Nephron (organoid): ENCODE measurements around the gene SLC35B1.

ENCODE experiments used
- H3K27ac Mint-ChIP-seq, 3 experiments: 2 replicates each; pipeline ENCODE4 v1.8.0; 2020; ENCODE audit warnings: mixed read lengths in 3 of 3, mild to moderate bottlenecking in 2 of 3, moderate library complexity in 1 of 3
- H3K27me3 Mint-ChIP-seq: 2 replicates; pipeline ENCODE4 v1.8.0; 2021; ENCODE audit warnings: low read depth, mild to moderate bottlenecking, moderate library complexity, mixed read lengths
- H3K36me3 Mint-ChIP-seq: 2 replicates; pipeline ENCODE4 v1.8.0; 2020; ENCODE audit warnings: low read depth, mixed read lengths
- H3K4me1 Mint-ChIP-seq: 2 replicates; pipeline ENCODE4 v1.8.0; 2020; ENCODE audit warnings: mixed read lengths
- H3K4me3 Mint-ChIP-seq, 3 experiments: 2 replicates each; pipeline ENCODE4 v1.8.0; 2020; ENCODE audit warnings: mild to moderate bottlenecking in 3 of 3, mixed read lengths in 3 of 3, moderate library complexity in 2 of 3
- H3K9me3 Mint-ChIP-seq: 2 replicates; pipeline ENCODE4 v1.8.0; 2020; ENCODE audit warnings: mixed read lengths
- TF ChIP-seq, protein P1 (sequence below), 3 experiments: fragments of 200-600 bp; sonication (generic); IDR thresholded peaks; one replicate each; pipeline ENCODE4 v1.5.0; 2021; ENCODE audit warnings: antibody characterized with exemption in 3 of 3; ENCODE audit not compliant: unreplicated experiment in 3 of 3

The SLC35B1 gene

DNA sequence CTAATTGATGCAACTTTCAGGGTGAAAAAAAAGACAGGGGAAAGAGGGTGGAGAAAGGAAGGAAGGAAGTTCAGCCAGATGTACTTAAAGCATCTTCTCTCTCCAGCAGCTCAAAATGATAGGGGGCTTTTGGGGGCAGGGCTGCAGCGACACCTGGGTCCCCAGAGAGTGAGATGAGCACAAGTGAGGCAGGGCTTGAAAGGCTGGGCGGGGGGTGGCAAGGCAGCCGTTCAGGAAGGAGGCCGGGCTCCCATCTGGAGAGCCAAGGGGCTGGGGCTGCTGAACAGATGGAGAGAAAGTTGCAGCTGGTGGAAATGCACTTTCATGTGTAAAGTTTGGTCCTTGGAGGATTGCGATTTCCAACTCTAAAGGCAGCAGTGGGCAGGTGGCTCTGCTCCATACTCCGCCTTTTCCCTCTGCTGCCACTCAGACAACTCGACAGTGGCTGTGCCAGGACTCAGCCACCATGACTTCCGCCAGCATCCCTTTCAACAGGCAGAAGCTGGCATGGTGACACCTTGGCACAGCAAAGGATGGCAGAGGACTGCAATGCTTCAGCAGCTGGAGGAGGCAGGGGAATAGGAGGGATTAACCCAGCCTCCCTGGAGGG, 7.7 kb downstream of the SLC35B1 start:
- Mint-ChIP-seq H3K4me3 (no peak overlapping the region), H3K4me1 (peaks cover 15% of the 10 kb centered on the region), H3K27me3 (peaks cover 4% of the 10 kb centered on the region), H3K27ac (no peak overlapping the region), H3K9me3 (no peaks in the 10 kb centered on the region), H3K36me3 (peaks cover 47% of the 10 kb centered on the region)
- TF ChIP-seq, protein P1, sequence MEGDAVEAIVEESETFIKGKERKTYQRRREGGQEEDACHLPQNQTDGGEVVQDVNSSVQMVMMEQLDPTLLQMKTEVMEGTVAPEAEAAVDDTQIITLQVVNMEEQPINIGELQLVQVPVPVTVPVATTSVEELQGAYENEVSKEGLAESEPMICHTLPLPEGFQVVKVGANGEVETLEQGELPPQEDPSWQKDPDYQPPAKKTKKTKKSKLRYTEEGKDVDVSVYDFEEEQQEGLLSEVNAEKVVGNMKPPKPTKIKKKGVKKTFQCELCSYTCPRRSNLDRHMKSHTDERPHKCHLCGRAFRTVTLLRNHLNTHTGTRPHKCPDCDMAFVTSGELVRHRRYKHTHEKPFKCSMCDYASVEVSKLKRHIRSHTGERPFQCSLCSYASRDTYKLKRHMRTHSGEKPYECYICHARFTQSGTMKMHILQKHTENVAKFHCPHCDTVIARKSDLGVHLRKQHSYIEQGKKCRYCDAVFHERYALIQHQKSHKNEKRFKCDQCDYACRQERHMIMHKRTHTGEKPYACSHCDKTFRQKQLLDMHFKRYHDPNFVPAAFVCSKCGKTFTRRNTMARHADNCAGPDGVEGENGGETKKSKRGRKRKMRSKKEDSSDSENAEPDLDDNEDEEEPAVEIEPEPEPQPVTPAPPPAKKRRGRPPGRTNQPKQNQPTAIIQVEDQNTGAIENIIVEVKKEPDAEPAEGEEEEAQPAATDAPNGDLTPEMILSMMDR (IDR thresholded peaks at IDR 0.05; ENCODE audit: unreplicated experiment in 3 of 3) = no peak

GRCh38 chr17:49698005-49698404, 9.8 kb downstream of the SLC35B1 start:
- Mint-ChIP-seq H3K27ac (peak overlapping the region in 1 of 3 experiments; percentile 41), H3K36me3 (peaks cover 29% of the 10 kb centered on the region), H3K4me1 (peaks cover 14% of the 10 kb centered on the region), H3K4me3 (no peak overlapping the region), H3K9me3 (no peaks in the 10 kb centered on the region), H3K27me3 (peaks cover 4% of the 10 kb centered on the region)
- TF ChIP-seq, protein P1 (IDR thresholded peaks at IDR 0.05; ENCODE audit: unreplicated experiment in 3 of 3) = no peak

GRCh38 chr17:49696233-49696761, 11.5 kb downstream of the SLC35B1 start:
- H3K27me3 Mint-ChIP-seq = peaks cover 15% of the 10 kb centered on the region
- H3K27ac Mint-ChIP-seq = no peak overlapping the region

GRCh38 chr17:49695698-49696232, 12.0 kb downstream of the SLC35B1 start:
- TF ChIP-seq, protein P1 (IDR thresholded peaks at IDR 0.05; ENCODE audit: unreplicated experiment in 3 of 3) = no peak
- H3K27me3 Mint-ChIP-seq = peaks cover 15% of the 10 kb centered on the region
- H3K9me3 Mint-ChIP-seq = no peaks in the 10 kb centered on the region
- H3K4me3 Mint-ChIP-seq = no peak overlapping the region
- H3K27ac Mint-ChIP-seq = no peak overlapping the region
- H3K36me3 Mint-ChIP-seq = peaks cover 15% of the 10 kb centered on the region
- peaks cover 21% of the 10 kb centered on the region for H3K4me1 Mint-ChIP-seq

More at GRCh38 chr17:49696233-49696761, 11.5 kb downstream of the SLC35B1 start:
- Mint-ChIP-seq H3K4me3 (no peak overlapping the region), H3K9me3 (no peaks in the 10 kb centered on the region), H3K4me1 (peaks cover 21% of the 10 kb centered on the region), H3K36me3 (peaks cover 20% of the 10 kb centered on the region)
- TF ChIP-seq, protein P1 (IDR thresholded peaks at IDR 0.05; ENCODE audit: unreplicated experiment in 3 of 3) = no peak

GRCh38 chr17:49694847-49695697, 12.7 kb downstream of the SLC35B1 start:
- no peak overlapping the region for H3K4me3 Mint-ChIP-seq
- peaks cover 8% of the 10 kb centered on the region for H3K36me3 Mint-ChIP-seq
- TF ChIP-seq, protein P1 (IDR thresholded peaks at IDR 0.05; ENCODE audit: unreplicated experiment in 3 of 3) = peak; percentile 85 to 93 (median 93)
- H3K27me3 Mint-ChIP-seq = peaks cover 15% of the 10 kb centered on the region
- peaks cover 21% of the 10 kb centered on the region for H3K4me1 Mint-ChIP-seq
- H3K27ac Mint-ChIP-seq = no peak overlapping the region
- no peaks in the 10 kb centered on the region for H3K9me3 Mint-ChIP-seq
